Gastroesophageal sphincter (tissue), 3 donors: ENCODE data around the gene DMTF1.

ENCODE experiments used
- CTCF ChIP-seq, 4 experiments: fragments of 200-600 bp in 2 of 4; fragments of 450-650 bp in 2 of 4; sonication (generic) in 1 of 4; IDR thresholded peaks; one replicate each; pipeline ENCODE4 v1.5.1; 2017 to 2019; ENCODE audit warnings: antibody characterized with exemption in 4 of 4, mild to moderate bottlenecking in 2 of 4, moderate library complexity in 2 of 4
- POLR2A ChIP-seq, 2 donors: fragments of 450-650 bp; IDR thresholded peaks; one replicate each; pipeline ENCODE4 v1.6.1; 2017; ENCODE audit warnings: antibody characterized with exemption in 2 of 2, mild to moderate bottlenecking in 2 of 2, moderate library complexity in 1 of 2

GRCh38 chr7:87219545-87220025 lies 67.3 kb downstream of the DMTF1 start, which contains the start of gene TMEM243:
- TF ChIP-seq CTCF (IDR thresholded peaks at IDR 0.05) (peak in 2 of 4 experiments; percentile 13 to 29), POLR2A (IDR thresholded peaks at IDR 0.05) (peak; percentile 40 to 66)
